Fibroblast of peridontal ligament (primary cell): ENCODE data around the gene PIK3R4.
A peak's percentile ranks its signal among the peaks of the same experiment; 100 is the strongest.

Experiments
- DNase-seq: peaks from one replicate; pipeline ENCODE4 v3.0.0-alpha.2; 2010; ENCODE audit errors: extremely low read depth

The PIK3R4 gene

GRCh38 chr3:130688697-130689470 is 57.7 kb downstream of the PIK3R4 start:
- no peak for DNase-seq

GRCh38 chr3:130688015-130688688 is 58.5 kb downstream of the PIK3R4 start:
- DNase-seq: no peak

GRCh38 chr3:130687327-130687726 is 59.3 kb downstream of the PIK3R4 start:
- peak; percentile 8 for DNase-seq

GRCh38 chr3:130686833-130687232 is 59.8 kb downstream of the PIK3R4 start:
- DNase-seq: no peak

- DNase-seq: no peak
Observed at GRCh38 chr3:130682131-130682530, 64.5 kb downstream of the PIK3R4 start.

- DNase-seq: no peak
Observed at GRCh38 chr3:130679218-130679617, 67.4 kb downstream of the PIK3R4 start.

GRCh38 chr3:130677343-130677742 is 69.3 kb downstream of the PIK3R4 start:
- no peak for DNase-seq

GRCh38 chr3:130671545-130672312 is 74.9 kb downstream of the PIK3R4 start:
- no peak for DNase-seq

GRCh38 chr3:130669740-130670139 is 76.9 kb downstream of the PIK3R4 start:
- DNase-seq: no peak

GRCh38 chr3:130663092-130663491 is 83.5 kb downstream of the PIK3R4 start:
- DNase-seq: no peak

GRCh38 chr3:130662501-130662996 is 84.1 kb downstream of the PIK3R4 start:
- DNase-seq: no peak

GRCh38 chr3:130661140-130661891 is 85.3 kb downstream of the PIK3R4 start:
- DNase-seq: peak; percentile 13

GRCh38 chr3:130659911-130660310 is 86.7 kb downstream of the PIK3R4 start:
- DNase-seq: peak; percentile 18

GRCh38 chr3:130658678-130659077 is 88.0 kb downstream of the PIK3R4 start:
- DNase-seq: peak; percentile 65

- DNase-seq: no peak
Observed at GRCh38 chr3:130656627-130657026, 90.0 kb downstream of the PIK3R4 start.

- no peak for DNase-seq
Observed at GRCh38 chr3:130654921-130655320, 91.7 kb downstream of the PIK3R4 start.

GRCh38 chr3:130654091-130654490 is 92.5 kb downstream of the PIK3R4 start:
- DNase-seq: no peak

- DNase-seq: no peak
Observed at GRCh38 chr3:130649061-130649654, 97.5 kb downstream of the PIK3R4 start.

- DNase-seq: no peak
Observed at GRCh38 chr3:130648293-130648692, 98.3 kb downstream of the PIK3R4 start.

- no peak for DNase-seq
Observed at GRCh38 chr3:130645261-130645660, 101.4 kb downstream of the PIK3R4 start.

- DNase-seq: no peak
Observed at GRCh38 chr3:130644628-130645253, 101.9 kb downstream of the PIK3R4 start.
